H1 (cell line): ENCODE data around the gene DUS4L. TPM values are rescaled to one million over a fixed set of nuclear protein-coding genes. Genes with fewer than 3 reads are reported as not detected.

Experiments
- CTCF ChIA-PET: fragments of 300-600 bp; sonication (Branson Sonifier 250); formaldehyde crosslinking; loops from one replicate; lab custom pipeline; 2021; ENCODE audit not compliant: partially characterized antibody; lab: Charles Lee
- POLR2A ChIA-PET: fragments of 300-600 bp; sonication (Branson Sonifier 250); formaldehyde crosslinking; loops from one replicate; lab custom pipeline; 2021; ENCODE audit warnings: inconsistent platforms; ENCODE audit not compliant: partially characterized antibody; lab: Charles Lee
- DNase-seq, 2 experiments: peaks; one replicate each; pipeline versions ENCODE4 v3.0.0 to v3.0.0-alpha.2; 2010 to 2022; ENCODE audit warnings: low spot score in 2 of 2, low read depth in 1 of 2, mixed read lengths in 1 of 2
- FAIRE-seq: peaks from 2 replicates; lab custom pipeline; 2011; peaks lifted over from hg19 to GRCh38; lab: Jason Lieb, UNC
- H2AFZ ChIP-seq: 2 replicates; pipeline ENCODE4 v1.8.1; 2012; ENCODE audit warnings: low read length, inconsistent platforms
- H2AK5ac ChIP-seq: 2 replicates; pipeline ENCODE4 v1.6.1; 2013; ENCODE audit warnings: low read depth, low read length
- H2BK120ac ChIP-seq: replicated peaks from 2 replicates; pipeline ENCODE3; 2013; ENCODE audit warnings: low read depth, low read length, inconsistent platforms
- H2BK12ac ChIP-seq: 2 replicates; pipeline ENCODE4 v1.6.1; 2013; ENCODE audit warnings: low read depth, low read length
- H2BK15ac ChIP-seq: 2 replicates; pipeline ENCODE4 v1.6.1; 2013; ENCODE audit warnings: low read length
- H2BK20ac ChIP-seq: 2 replicates; pipeline ENCODE4 v1.6.1; 2013; ENCODE audit warnings: low read length
- H2BK5ac ChIP-seq: 2 replicates; pipeline ENCODE4 v1.6.1; 2013; ENCODE audit warnings: low read depth, low read length
- H3K14ac ChIP-seq: 2 replicates; pipeline ENCODE4 v1.6.1; 2013; ENCODE audit warnings: inconsistent platforms; ENCODE audit not compliant: insufficient read length
- H3K18ac ChIP-seq: 2 replicates; pipeline ENCODE4 v1.6.1; 2013; ENCODE audit warnings: low read length; ENCODE audit errors: extremely low read depth
- H3K23ac ChIP-seq: 2 replicates; pipeline ENCODE4 v1.6.1; 2013; ENCODE audit warnings: inconsistent platforms; ENCODE audit not compliant: insufficient read length
- H3K23me2 ChIP-seq: 2 replicates; pipeline ENCODE4 v1.6.1; 2013; ENCODE audit warnings: low read depth, low read length
- H3K27ac ChIP-seq: 2 replicates; pipeline ENCODE4 v1.6.1; 2011; ENCODE audit warnings: low read depth, low read length, inconsistent platforms
- H3K27me3 ChIP-seq, 4 experiments: replicated peaks in 1 of 4; 1 replicate in 1 of 4; 2 replicates in 3 of 4; pipeline versions ENCODE4 v1.6.1 to v1.8.1; 2011 to 2013; ENCODE audit warnings: low read length in 3 of 4, mild to moderate bottlenecking in 3 of 4, inconsistent platforms in 2 of 4, mixed read lengths in 2 of 4, moderate library complexity in 1 of 4; ENCODE audit not compliant: control insufficient read depth in 3 of 4, insufficient read depth in 3 of 4; ENCODE audit errors: extremely low read depth in 1 of 4
- H3K36me3 ChIP-seq, 4 experiments: 2 replicates each; pipeline versions ENCODE4 v1.6.1 to v1.8.1; 2011 to 2013; ENCODE audit warnings: mild to moderate bottlenecking in 4 of 4, low read length in 3 of 4, moderate library complexity in 2 of 4, control low read depth in 1 of 4, inconsistent platforms in 1 of 4; ENCODE audit not compliant: insufficient read depth in 4 of 4, control insufficient read depth in 2 of 4
- H3K4ac ChIP-seq: replicated peaks from 2 replicates; pipeline ENCODE3; 2013; ENCODE audit warnings: low read length, low read depth, mixed read lengths, inconsistent platforms; ENCODE audit not compliant: insufficient read length
- H3K4me1 ChIP-seq, 4 experiments: replicated peaks in 1 of 4; 1 replicate in 1 of 4; 2 replicates in 3 of 4; pipeline versions ENCODE4 v1.6.1 to v1.8.1; 2011 to 2013; ENCODE audit warnings: low read length in 3 of 4, inconsistent platforms in 2 of 4, mixed read lengths in 1 of 4; ENCODE audit not compliant: insufficient read depth in 4 of 4, control insufficient read depth in 3 of 4
- H3K4me2 ChIP-seq, 2 experiments: 2 replicates each; pipeline versions ENCODE4 v1.6.1 to v1.8.1; 2011 to 2013; ENCODE audit warnings: low read depth in 2 of 2, low read length in 2 of 2, control low read depth in 1 of 2, inconsistent platforms in 1 of 2, mild to moderate bottlenecking in 1 of 2; ENCODE audit not compliant: insufficient read depth in 1 of 2
- H3K4me3 ChIP-seq, 4 experiments: fragments of 200-600, 300-600 bp in 1 of 4; sonication (generic), shearing (Covaris generic), sonication (Bioruptor Twin) in 1 of 4; 2 replicates each; pipeline versions ENCODE4 v1.5.1 to v1.8.1; 2011 to 2016; ENCODE audit warnings: low read length in 4 of 4, low read depth in 3 of 4, control low read depth in 2 of 4, inconsistent platforms in 2 of 4, mild to moderate bottlenecking in 2 of 4, mixed read lengths in 1 of 4, moderate library complexity in 1 of 4; ENCODE audit not compliant: insufficient read depth in 2 of 4; ENCODE audit errors: extremely low read depth in 1 of 4
- H3K56ac ChIP-seq: replicated peaks from 2 replicates; pipeline ENCODE3; 2013; ENCODE audit warnings: low read depth, mild to moderate bottlenecking, mixed read lengths, low read length, inconsistent platforms; ENCODE audit not compliant: insufficient read length
- H3K79me1 ChIP-seq: 2 replicates; pipeline ENCODE4 v1.6.1; 2013; ENCODE audit warnings: low read depth, low read length, control low read depth
- H3K79me2 ChIP-seq, 2 experiments: 2 replicates each; pipeline versions ENCODE4 v1.6.1 to v1.8.1; 2012 to 2013; ENCODE audit warnings: low read length in 2 of 2, mild to moderate bottlenecking in 2 of 2, inconsistent platforms in 1 of 2; ENCODE audit not compliant: insufficient read depth in 2 of 2, control insufficient read depth in 1 of 2
- H3K9ac ChIP-seq, 4 experiments: replicated peaks in 1 of 4; 1 replicate in 1 of 4; 2 replicates in 3 of 4; pipeline versions ENCODE4 v1.6.1 to v1.8.1; 2011 to 2013; ENCODE audit warnings: low read depth in 3 of 4, low read length in 3 of 4, control low read depth in 2 of 4, mild to moderate bottlenecking in 2 of 4, moderate library complexity in 2 of 4, inconsistent platforms in 1 of 4; ENCODE audit errors: extremely low read depth in 1 of 4
- H3K9me3 ChIP-seq, 2 experiments: 2 replicates each; pipeline versions ENCODE4 v1.6.1 to v1.8.1; 2012 to 2013; ENCODE audit warnings: mild to moderate bottlenecking in 2 of 2, moderate library complexity in 2 of 2, control low read depth in 1 of 2, inconsistent platforms in 1 of 2, low read depth in 1 of 2, low read length in 1 of 2, mixed read lengths in 1 of 2; ENCODE audit not compliant: insufficient read depth in 2 of 2
- H4K20me1 ChIP-seq, 2 experiments: replicated peaks in 1 of 2; 2 replicates each; pipeline versions ENCODE3 to v1.8.1; 2011 to 2013; ENCODE audit warnings: inconsistent platforms in 2 of 2, low read length in 2 of 2, mild to moderate bottlenecking in 1 of 2; ENCODE audit not compliant: insufficient read depth in 2 of 2, control insufficient read depth in 1 of 2
- H4K5ac ChIP-seq: 2 replicates; pipeline ENCODE4 v1.6.1; 2013; ENCODE audit warnings: low read length, low read depth, mixed read lengths, inconsistent platforms; ENCODE audit not compliant: insufficient read length
- H4K8ac ChIP-seq: 2 replicates; pipeline ENCODE4 v1.8.0; 2013; ENCODE audit warnings: mild to moderate bottlenecking, moderate library complexity, low read length, inconsistent platforms; ENCODE audit not compliant: insufficient read depth; ENCODE audit errors: extremely low read depth
- H4K91ac ChIP-seq: replicated peaks from 2 replicates; pipeline ENCODE3; 2013; ENCODE audit warnings: low read length, mixed read lengths, inconsistent platforms; ENCODE audit not compliant: insufficient read length
- SRF ChIP-seq: IDR thresholded peaks from 2 replicates; pipeline ENCODE4 v1.6.1; 2011; ENCODE audit warnings: mild to moderate bottlenecking, low read depth, low read length, moderate library complexity
- WGBS, 2 experiments: shearing (Covaris generic) in 1 of 2; methylation state at CpG; one replicate each; pipeline versions ENCODE4 v1.1.6 to v1.1.7; 2013 to 2015; ENCODE audit warnings: low lambda C conversion rate in 2 of 2, mixed read lengths in 2 of 2, inconsistent platforms in 1 of 2, low coverage in 1 of 2, missing lambda C conversion rate in 1 of 2; ENCODE audit not compliant: insufficient replicate concordance in 2 of 2, insufficient coverage in 1 of 2, insufficient read length in 1 of 2; ENCODE audit errors: extremely low coverage in 1 of 2, missing lambda C conversion rate in 1 of 2; 5-methylcytosine and 5-hydroxymethylcytosine counted together
- polyA plus RNA-seq, 7 experiments: library from polyadenylated mRNA; depleted of rRNA in 3 of 7; stranded (reverse) in 5 of 7; unstranded in 2 of 7; fragments of >200 nt in 5 of 7; fragments of 200-250 nt in 2 of 7; gene quantifications; 1 replicate in 5 of 7; 2 replicates in 1 of 7; 4 replicates in 1 of 7; pipeline versions ENCODE4 v1.2.1 to v1.2.3, GENCODE V29; 2011 to 2013; ENCODE audit warnings: missing spikeins in 2 of 7, mixed read lengths in 2 of 7
- total RNA-seq: library from RNA; stranded (reverse); fragmentation: NEBNext Ultra II Directional; extraction: Animal tissue kit (Norgen Biotek cat#: 25700); gene quantifications from 2 replicates; pipeline ENCODE4 v1.2.1, GENCODE V29; 2021

Gene DUS4L
- total and polyA plus RNA-seq, 2 of the 8 experiments (the other 6 are each of a cell fraction or from before 2014, with no cell fraction given): 6.1 to 11.5 TPM

DNA sequence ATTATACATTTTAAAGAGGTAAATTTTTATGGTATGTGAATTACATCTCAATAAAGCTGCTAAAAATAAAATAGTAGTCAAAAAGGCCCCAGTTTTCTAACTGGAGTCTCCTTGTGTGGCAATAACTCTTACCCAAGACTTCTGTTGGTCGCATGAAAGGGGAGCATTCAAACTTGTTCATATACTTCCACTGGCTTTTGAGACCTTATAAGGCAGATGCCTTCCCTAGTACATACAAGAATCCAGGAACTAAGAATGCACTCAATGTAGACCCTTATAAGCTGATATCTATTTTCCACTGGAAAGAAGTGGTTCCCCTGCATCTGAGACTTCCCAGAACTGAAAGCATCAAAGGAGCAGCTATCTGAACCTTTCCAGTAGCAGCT lies 29.2 kb downstream of the DUS4L start:
- no peak overlapping the region for H3K14ac ChIP-seq
- H3K4ac ChIP-seq: no peak overlapping the region
- H2BK5ac ChIP-seq: no peak overlapping the region
- H3K23me2 ChIP-seq: no peaks in the 10 kb centered on the region; the same call in 1 of the 2 replicates
- peaks cover 3% of the 10 kb centered on the region in 2 experiments; a peak in 2 of 4 replicates for H3K9me3 ChIP-seq
- FAIRE-seq (no peak), DNase-seq (no peak)
- no peak overlapping the region for H2BK15ac ChIP-seq
- H3K4me1 ChIP-seq: peaks cover 0 to 2% (median 0%) of the 10 kb centered on the region in 4 experiments; a peak in 1 of 7 replicates
- no peaks in the 10 kb centered on the region for H3K27me3 ChIP-seq
- H4K91ac ChIP-seq: no peak overlapping the region
- no peak overlapping the region for H2BK20ac ChIP-seq
- H3K79me1 ChIP-seq: no peaks in the 10 kb centered on the region
- H2AK5ac ChIP-seq: no peak overlapping the region
- no peak overlapping the region for H2AFZ ChIP-seq
- 94% methylated on average over 1 of the region's 1 CpG; no CpG with 5 or more reads in 1 of the 2 experiments for WGBS, 2 experiments
- no peak overlapping the region for H3K56ac ChIP-seq
- H4K20me1 ChIP-seq: no peaks in the 10 kb centered on the region
- H3K18ac ChIP-seq: no peak overlapping the region
- ChIA-PET CTCF (no interaction called here), POLR2A (no interaction called here)
- no peak overlapping the region for H2BK120ac ChIP-seq
- no peak overlapping the region for H2BK12ac ChIP-seq
- no peaks in the 10 kb centered on the region for H3K79me2 ChIP-seq
- H3K23ac ChIP-seq: no peak overlapping the region
- no peak overlapping the region for H4K5ac ChIP-seq
- no peak overlapping the region for H3K27ac ChIP-seq
- no peak overlapping the region for H3K9ac ChIP-seq
- H3K4me2 ChIP-seq: no peak overlapping the region
- no peak overlapping the region for H3K4me3 ChIP-seq
- H3K36me3 ChIP-seq: peaks cover 0 to 3% (median 0%) of the 10 kb centered on the region in 4 experiments; a peak in 1 of 8 replicates
- no peak overlapping the region for H4K8ac ChIP-seq
- no peak for TF ChIP-seq SRF
